Adrenal gland (tissue), 12 donors: ENCODE results near the gene CGN. TPM values are rescaled to one million over a fixed set of nuclear protein-coding genes. Genes with fewer than 3 reads are reported as not detected.
A peak's percentile ranks its signal among the peaks of the same experiment; 100 is the strongest.

Experiments
- DNase-seq, 7 donors: peaks; one replicate each; pipeline ENCODE4 v3.0.0-alpha.2; 2019 to 2020
- H3K27ac ChIP-seq, 5 donors: fragments of 200-600 bp; sonication (generic) in 4 of 5; 1 replicate in 3 of 5; 2 replicates in 2 of 5; pipeline versions ENCODE4 v1.5.1 to v1.8.0; 2016 to 2020; ENCODE audit warnings: mild to moderate bottlenecking in 1 of 5
- H3K27me3 ChIP-seq: fragments of 200-600 bp; 2 replicates; pipeline ENCODE4 v1.8.0; 2021
- H3K36me3 ChIP-seq, 2 donors: fragments of 200-600 bp; replicated peaks in 1 of 2; 1 replicate in 1 of 2; 2 replicates in 1 of 2; pipeline versions ENCODE4 v1.5.1 to v1.8.0; 2018 to 2022
- H3K4me1 ChIP-seq, 2 donors: fragments of 200-600 bp; replicated peaks in 1 of 2; 1 replicate in 1 of 2; 2 replicates in 1 of 2; pipeline versions ENCODE4 v1.5.1 to v1.8.0; 2018 to 2021
- H3K4me3 ChIP-seq, 4 donors: fragments of 200-600 bp; sonication (generic) in 3 of 4; one replicate each; pipeline ENCODE4 v1.5.1; 2016 to 2018
- H3K9me3 ChIP-seq, 3 donors: fragments of 200-600 bp; sonication (generic) in 1 of 3; replicated peaks in 1 of 3; 1 replicate in 2 of 3; 2 replicates in 1 of 3; pipeline versions ENCODE4 v1.5.1 to v1.8.0; 2016 to 2021
- CTCF ChIP-seq, 6 experiments: fragments of 450-650 bp in 4 of 6; fragments of 200-600 bp in 2 of 6; sonication (generic) in 1 of 6; IDR thresholded peaks; 1 replicate in 5 of 6; 2 replicates in 1 of 6; pipeline versions ENCODE4 v1.5.1 to v1.8.0; 2016 to 2021; ENCODE audit warnings: antibody characterized with exemption in 6 of 6, mild to moderate bottlenecking in 2 of 6, moderate library complexity in 1 of 6
- POLR2A ChIP-seq, 2 donors: fragments of 450-650 bp; IDR thresholded peaks; one replicate each; pipeline ENCODE4 v1.6.1; 2017; ENCODE audit warnings: antibody characterized with exemption in 2 of 2, mild to moderate bottlenecking in 2 of 2, moderate library complexity in 1 of 2
- WGBS, 4 donors: extraction: QIAGEN DNeasy Blood & Tissue Kit in 2 of 4; methylation state at CpG; one replicate each; pipeline versions ENCODE4 v1.1.5 to v1.1.7; 2013 to 2017; 5-methylcytosine and 5-hydroxymethylcytosine counted together
- intact Hi-C, 2 donors: fragments of 100-400 bp; cut with DNase I; formaldehyde crosslinking; loops; one replicate each; pipeline versions ENCODE4 v1.14.1 to v1.15.0; 2022 to 2023
- polyA plus RNA-seq, 3 donors: library from polyadenylated mRNA; stranded (reverse); fragments of 200-250 nt in 2 of 3; fragments of 350-450 nt in 1 of 3; fragmentation: Illumina TruSeq in 1 of 3; extraction: RNeasy Lipid Tissue Mini Kit (QIAGEN cat#74804) in 1 of 3; gene quantifications; one replicate each; pipeline ENCODE4 v1.2.3, GENCODE V29; 2013 to 2014
- total RNA-seq, 9 donors: library from RNA; depleted of rRNA in 4 of 9; stranded (reverse); fragments of >200 nt in 4 of 9; fragments of 120-200 nt in 1 of 9; fragmentation: NEBNext Ultra II Directional in 1 of 9; extraction: Animal tissue kit (Norgen Biotek cat#: 25700) in 1 of 9; gene quantifications; one replicate each; pipeline versions ENCODE4 v1.1.0 to v1.2.4, GENCODE V29; 2013 to 2023
- donor health status: healthy with polysubstance abuse.
- donor health status: Bipolar disorder and iron deficiency.
- donor health status: DM: yes; HTN: yes; CAD: no.
- donor health status: DM: no; HTN: no; CAD: no.
- donor health status: DM: no; HTN: no; CAD: no.
- donor health status: DM: yes; HTN: yes; CAD: no.

CGN gene
- total and polyA plus RNA-seq, 12 donors = 0.06 to 5.8 (median 0.82) TPM

GRCh38 chr1:151533870-151534269 lies 22.7 kb downstream of the CGN start:
- TF ChIP-seq CTCF (IDR thresholded peaks at IDR 0.05) (no peak), POLR2A (IDR thresholded peaks at IDR 0.05) (no peak)
- no peaks in the 10 kb centered on the region for H3K36me3 ChIP-seq
- H3K4me3 ChIP-seq = no peak overlapping the region
- H3K9me3 ChIP-seq = no peaks in the 10 kb centered on the region
- intact Hi-C loops = no loop called here
- no peaks in the 10 kb centered on the region for H3K4me1 ChIP-seq
- no peak overlapping the region for H3K27ac ChIP-seq
- 75 to 81% (median 78%) methylated on average over 7 to 10 of the region's 10 CpGs for WGBS, 4 donors
- no peak for DNase-seq
- no peaks in the 10 kb centered on the region for H3K27me3 ChIP-seq

GRCh38 chr1:151534662-151535278 lies 23.6 kb downstream of the CGN start:
- intact Hi-C loops = loop anchor here (5.0 kb wide), 1 partner anchor 203 kb away; no protein-coding TSS in a partner anchor
- 54 to 62% (median 61%) methylated on average over 12 of the region's 12 CpGs for WGBS, 4 donors
- no peak for TF ChIP-seq POLR2A (IDR thresholded peaks at IDR 0.05)
- TF ChIP-seq CTCF (IDR thresholded peaks at IDR 0.05) = peak; percentile 72 to 89 (median 80)
- DNase-seq = peak; percentile 73 to 93 (median 83)
- no peak overlapping the region for H3K27ac ChIP-seq
- no peaks in the 10 kb centered on the region for H3K27me3 ChIP-seq
- H3K9me3 ChIP-seq = no peaks in the 10 kb centered on the region
- H3K36me3 ChIP-seq = no peaks in the 10 kb centered on the region
- H3K4me3 ChIP-seq = no peak overlapping the region
- peaks cover 0 to 5% of the 10 kb centered on the region in 2 donors for H3K4me1 ChIP-seq

GRCh38 chr1:151535326-151536271 lies 24.4 kb downstream of the CGN start:
- TF ChIP-seq POLR2A (IDR thresholded peaks at IDR 0.05) (no peak), CTCF (IDR thresholded peaks at IDR 0.05) (no peak)
- H3K27ac ChIP-seq = no peak overlapping the region
- intact Hi-C loops = loop anchor here (5.0 kb wide), 1 partner anchor 202 kb away; no protein-coding TSS in a partner anchor
- H3K36me3 ChIP-seq = no peaks in the 10 kb centered on the region
- 79 to 91% (median 88%) methylated on average over 5 to 6 of the region's 6 CpGs for WGBS, 4 donors
- DNase-seq = no peak
- no peaks in the 10 kb centered on the region for H3K27me3 ChIP-seq
- no peak overlapping the region for H3K4me3 ChIP-seq
- H3K9me3 ChIP-seq = no peaks in the 10 kb centered on the region
- peaks cover 0 to 7% of the 10 kb centered on the region in 2 donors for H3K4me1 ChIP-seq

- no peaks in the 10 kb centered on the region for H3K36me3 ChIP-seq
- TF ChIP-seq POLR2A (IDR thresholded peaks at IDR 0.05) (no peak), CTCF (IDR thresholded peaks at IDR 0.05) (no peak)
- H3K4me1 ChIP-seq = peaks cover 7 to 8% of the 10 kb centered on the region in 2 donors
- no peak overlapping the region for H3K27ac ChIP-seq
- intact Hi-C loops = loop anchor here (5.0 kb wide), 1 partner anchor 201 kb away; no protein-coding TSS in a partner anchor
- 91 to 95% (median 94%) methylated on average over 7 of the region's 7 CpGs for WGBS, 4 donors
- no peaks in the 10 kb centered on the region for H3K27me3 ChIP-seq
- no peak overlapping the region for H3K4me3 ChIP-seq
- no peak for DNase-seq
- no peaks in the 10 kb centered on the region for H3K9me3 ChIP-seq
These were observed 25.3 kb downstream of the CGN start for GRCh38 chr1:151536499-151536898.
